B cell (primary cell): ENCODE results near the gene CEP112. TPM values are rescaled to one million over a fixed set of nuclear protein-coding genes. Genes with fewer than 3 reads are reported as not detected.

Experiments
- ATAC-seq: fragments of 200-7000 bp; cut with Tn5 transposase; one replicate; pipeline ENCODE4 v1.10.0; 2021; ENCODE audit warnings: low read depth, mild to moderate bottlenecking, moderate number of reproducible peaks, moderate library complexity
- CTCF ChIA-PET: fragments of 350-600 bp; sonication (Branson Sonifier 250); formaldehyde crosslinking; loops from one replicate; lab custom pipeline; 2021; ENCODE audit warnings: antibody characterized with exemption, inconsistent platforms; lab: Charles Lee
- POLR2A ChIA-PET: fragments of 350-600 bp; sonication (Branson Sonifier 250); formaldehyde crosslinking; loops from one replicate; lab custom pipeline; 2021; ENCODE audit warnings: antibody characterized with exemption; lab: Charles Lee
- DNase-seq: peaks from one replicate; pipeline ENCODE4 v3.0.0; 2013
- H2AFZ ChIP-seq: 2 replicates; pipeline ENCODE4 v1.6.1; 2012; ENCODE audit warnings: mild to moderate bottlenecking, low read depth, low read length; ENCODE audit not compliant: insufficient read depth, poor library complexity, severe bottlenecking
- H3K27ac ChIP-seq, 2 donors: 1 replicate in 1 of 2; 2 replicates in 1 of 2; pipeline ENCODE4 v1.5.1; 2012 to 2013; ENCODE audit warnings: low read length in 2 of 2, mild to moderate bottlenecking in 2 of 2, moderate library complexity in 1 of 2
- H3K27me3 ChIP-seq, 4 experiments: fragments of 200-600 bp in 1 of 4; sonication (generic) in 1 of 4; replicated peaks in 1 of 4; 1 replicate in 2 of 4; 2 replicates in 2 of 4; pipeline versions ENCODE4 v1.6.1 to v1.7.0; 2013 to 2016; ENCODE audit warnings: low read length in 3 of 4, mild to moderate bottlenecking in 2 of 4, mixed read lengths in 1 of 4, moderate library complexity in 1 of 4; ENCODE audit not compliant: insufficient read depth in 4 of 4, control insufficient read depth in 3 of 4; ENCODE audit errors: control extremely low read depth in 1 of 4
- H3K36me3 ChIP-seq, 2 experiments: replicated peaks in 1 of 2; 1 replicate in 1 of 2; 2 replicates in 1 of 2; pipeline versions ENCODE4 v1.6.1 to v1.7.1; 2013; ENCODE audit warnings: low read length in 1 of 2; ENCODE audit not compliant: insufficient read depth in 2 of 2, control insufficient read depth in 1 of 2; ENCODE audit errors: control extremely low read depth in 1 of 2, extremely low read depth in 1 of 2
- H3K4me1 ChIP-seq, 2 donors: fragments of 200-600 bp in 1 of 2; sonication (generic) in 1 of 2; 1 replicate in 1 of 2; 2 replicates in 1 of 2; pipeline versions ENCODE4 v1.5.1 to v1.6.1; 2013 to 2017; ENCODE audit warnings: low read length in 2 of 2; ENCODE audit not compliant: control insufficient read depth in 2 of 2, insufficient read depth in 2 of 2
- H3K4me2 ChIP-seq: replicated peaks from 2 replicates; pipeline ENCODE3; 2012; ENCODE audit warnings: mild to moderate bottlenecking, low read depth, low read length; ENCODE audit not compliant: poor library complexity, severe bottlenecking
- H3K4me3 ChIP-seq, 5 experiments: fragments of 200-600 bp in 1 of 5; sonication (generic) in 1 of 5; 1 replicate in 3 of 5; 2 replicates in 2 of 5; pipeline versions ENCODE4 v1.5.1 to v1.7.0; 2011 to 2016; ENCODE audit warnings: low read length in 4 of 5, mild to moderate bottlenecking in 4 of 5, low read depth in 2 of 5, control low read depth in 1 of 5, moderate library complexity in 1 of 5; ENCODE audit not compliant: insufficient read depth in 1 of 5; ENCODE audit errors: control extremely low read depth in 1 of 5, extremely low read depth in 1 of 5
- H3K79me2 ChIP-seq: fragments of 200-600 bp; sonication (generic); one replicate; pipeline ENCODE4 v1.6.0; 2016; ENCODE audit warnings: low read length; ENCODE audit not compliant: control insufficient read depth, insufficient read depth
- H3K9ac ChIP-seq: fragments of 200-600 bp; sonication (generic); 2 replicates; pipeline ENCODE4 v1.6.1; 2017; ENCODE audit warnings: mild to moderate bottlenecking, low read length, moderate library complexity
- H3K9me3 ChIP-seq, 3 donors: one replicate each; pipeline versions ENCODE4 v1.6.1 to v1.7.1; 2013; ENCODE audit warnings: low read length in 2 of 3; ENCODE audit not compliant: control insufficient read depth in 2 of 3, insufficient read depth in 1 of 3; ENCODE audit errors: control extremely low read depth in 1 of 3
- H4K20me1 ChIP-seq: 2 replicates; pipeline ENCODE4 v1.6.0; 2012; ENCODE audit warnings: mild to moderate bottlenecking, low read length; ENCODE audit not compliant: insufficient read depth, control insufficient read depth, poor library complexity, severe bottlenecking
- H3K27ac Mint-ChIP-seq: one replicate; pipeline ENCODE4 v1.8.0; 2021; ENCODE audit warnings: mixed read lengths
- H3K27me3 Mint-ChIP-seq: one replicate; pipeline ENCODE4 v1.8.0; 2021; ENCODE audit warnings: mixed read lengths
- H3K4me1 Mint-ChIP-seq: one replicate; pipeline ENCODE4 v1.8.0; 2021; ENCODE audit warnings: mixed read lengths
- H3K4me3 Mint-ChIP-seq: one replicate; pipeline ENCODE4 v1.8.0; 2021; ENCODE audit warnings: mixed read lengths
- H3K9me3 Mint-ChIP-seq: one replicate; pipeline ENCODE4 v1.8.0; 2022; ENCODE audit warnings: mixed read lengths; ENCODE audit not compliant: insufficient read depth
- CTCF ChIP-seq: fragments of 200-600 bp; IDR thresholded peaks from one replicate; pipeline ENCODE4 v1.8.0; 2022; ENCODE audit warnings: antibody characterized with exemption, mild to moderate bottlenecking
- EZH2 ChIP-seq: IDR thresholded peaks from 2 replicates; pipeline ENCODE4 v1.6.1; 2012; ENCODE audit warnings: borderline replicate concordance, low read depth, mild to moderate bottlenecking, moderate library complexity, low read length; ENCODE audit not compliant: insufficient read depth, poor library complexity, severe bottlenecking
- WGBS: methylation state at CpG from one replicate; pipeline ENCODE4 v1.1.5; 2013; ENCODE audit warnings: missing lambda C conversion rate; ENCODE audit not compliant: insufficient coverage; 5-methylcytosine and 5-hydroxymethylcytosine counted together
- intact Hi-C: fragments of 100-400 bp; cut with micrococcal nuclease; formaldehyde crosslinking; loops from one replicate; pipeline ENCODE4 v1.10.0; 2022
- polyA plus RNA-seq: library from polyadenylated mRNA; depleted of rRNA; stranded (reverse); fragments of >200 nt; gene quantifications from 2 replicates; pipeline ENCODE4 v1.2.3, GENCODE V29; 2012
- total RNA-seq, 2 donors: library from RNA; stranded (reverse); fragments of 120-200 nt in 1 of 2; gene quantifications; 1 replicate in 1 of 2; 2 replicates in 1 of 2; pipeline versions ENCODE4 v1.2.3 to v1.2.4, GENCODE V29; 2013 to 2022

The CEP112 gene
- total and polyA plus RNA-seq, 2 donors (not counting 1 experiment from before 2014, with no cell fraction given), result 0.57 to 4.6 TPM

GRCh38 chr17:65936013-65936412 is 255.9 kb downstream of the CEP112 start:
- Mint-ChIP-seq H3K4me3 (no peak overlapping the region), H3K4me1 (peaks cover 5% of the 10 kb centered on the region), H3K9me3 (peaks cover 13% of the 10 kb centered on the region), H3K27me3 (no peaks in the 10 kb centered on the region), H3K27ac (no peak overlapping the region)
- no peak overlapping the region for H3K4me3 ChIP-seq
- WGBS, result 43% methylated on average over 1 of the region's 3 CpGs
- DNase-seq (no peak), ATAC-seq (no peak)
- ChIA-PET POLR2A (no interaction called here), CTCF (no interaction called here)
- intact Hi-C loops, result no loop called here
- no peaks in the 10 kb centered on the region for H4K20me1 ChIP-seq
- H3K27me3 ChIP-seq, result no peaks in the 10 kb centered on the region
- H3K4me2 ChIP-seq, result no peak overlapping the region
- TF ChIP-seq CTCF, result no peak
- no peak for TF ChIP-seq EZH2
- H3K9ac ChIP-seq, result no peak overlapping the region
- peaks cover 4 to 12% (median 10%) of the 10 kb centered on the region in 3 donors for H3K9me3 ChIP-seq
- no peaks in the 10 kb centered on the region for H3K36me3 ChIP-seq
- peaks cover 3 to 8% of the 10 kb centered on the region in 2 donors for H3K4me1 ChIP-seq
- no peaks in the 10 kb centered on the region for H3K79me2 ChIP-seq
- no peak overlapping the region for H3K27ac ChIP-seq
- no peak overlapping the region for H2AFZ ChIP-seq

- no peak overlapping the region for H3K4me3 Mint-ChIP-seq
- no peak overlapping the region for H3K27ac ChIP-seq
- no peak overlapping the region for H2AFZ ChIP-seq
- peaks cover 3 to 8% of the 10 kb centered on the region in 2 donors for H3K4me1 ChIP-seq
- H3K9me3 Mint-ChIP-seq, result peaks cover 13% of the 10 kb centered on the region
- H3K4me3 ChIP-seq, result no peak overlapping the region
- no peaks in the 10 kb centered on the region for H3K79me2 ChIP-seq
- TF ChIP-seq CTCF (no peak), EZH2 (no peak)
- no peaks in the 10 kb centered on the region for H3K36me3 ChIP-seq
- no peaks in the 10 kb centered on the region for H4K20me1 ChIP-seq
- no peak for ATAC-seq
- POLR2A ChIA-PET, result no interaction called here
- H3K4me1 Mint-ChIP-seq, result peaks cover 5% of the 10 kb centered on the region
- 73% methylated on average over 2 of the region's 4 CpGs for WGBS
- peaks cover 2 to 12% (median 10%) of the 10 kb centered on the region in 3 donors for H3K9me3 ChIP-seq
- H3K9ac ChIP-seq, result no peak overlapping the region
- intact Hi-C loops, result no loop called here
- no peaks in the 10 kb centered on the region for H3K27me3 ChIP-seq
- H3K27me3 Mint-ChIP-seq, result no peaks in the 10 kb centered on the region
- CTCF ChIA-PET, result no interaction called here
- DNase-seq, result no peak
- no peak overlapping the region for H3K27ac Mint-ChIP-seq
- no peak overlapping the region for H3K4me2 ChIP-seq
These were observed 258.6 kb downstream of the CEP112 start for GRCh38 chr17:65933290-65933689.
